Activated CD4-positive, CD25-positive, alpha-beta regulatory T cell treated with anti-CD3 and anti-CD28 coated beads, Interleukin-2, amount 50 U/mL, for 24 hours (primary cell): ENCODE data around the gene SLC25A23.

ENCODE experiments used
- ATAC-seq, 2 donors: fragments of 150-1000 bp; cut with Tn5 transposase; one replicate each; pipeline ENCODE4 v1.10.0; 2021; ENCODE audit warnings: mild to moderate bottlenecking in 1 of 2, moderate library complexity in 1 of 2

SLC25A23 gene

DNA sequence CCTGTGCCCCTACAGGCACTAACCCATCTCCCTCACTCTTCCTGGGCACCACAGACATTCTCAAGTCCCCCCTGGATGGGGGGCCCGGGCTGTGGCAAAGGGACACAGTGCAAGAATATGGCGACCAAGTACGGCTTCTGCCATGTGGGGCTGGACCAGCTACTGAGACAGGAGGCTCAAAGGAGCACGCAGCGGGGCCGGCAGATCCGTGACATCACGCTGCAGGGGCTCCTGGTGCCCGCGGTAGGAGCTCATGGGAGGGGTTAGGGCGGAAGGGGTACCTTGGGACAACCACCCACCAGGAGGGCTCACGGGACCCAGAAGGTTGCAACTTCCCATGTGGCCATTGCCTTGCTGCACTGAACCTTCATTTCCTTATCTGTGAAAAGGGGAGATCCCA is 63.3 kb downstream of the SLC25A23 start:
- no peak for ATAC-seq

DNA sequence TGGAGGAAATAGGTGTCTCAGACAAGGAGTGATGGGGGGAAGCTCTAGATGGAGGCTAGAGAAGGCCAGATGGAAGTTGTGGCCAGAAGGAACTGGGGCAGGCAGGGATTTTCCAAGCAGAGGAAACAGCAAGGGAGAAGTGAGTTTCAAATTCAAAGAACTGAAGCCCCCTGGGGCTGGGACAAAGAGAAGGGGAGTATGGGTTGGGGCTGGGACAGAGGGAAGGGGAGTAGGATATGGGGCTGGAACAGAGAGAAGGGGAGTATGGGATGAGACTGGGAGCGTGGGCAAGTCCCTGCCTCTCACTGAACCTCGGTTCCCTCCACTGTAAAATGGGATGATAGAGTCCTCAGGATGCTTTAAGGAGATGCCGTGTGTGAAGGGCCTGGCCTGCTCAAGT is 64.8 kb downstream of the SLC25A23 start:
- ATAC-seq = no peak

DNA sequence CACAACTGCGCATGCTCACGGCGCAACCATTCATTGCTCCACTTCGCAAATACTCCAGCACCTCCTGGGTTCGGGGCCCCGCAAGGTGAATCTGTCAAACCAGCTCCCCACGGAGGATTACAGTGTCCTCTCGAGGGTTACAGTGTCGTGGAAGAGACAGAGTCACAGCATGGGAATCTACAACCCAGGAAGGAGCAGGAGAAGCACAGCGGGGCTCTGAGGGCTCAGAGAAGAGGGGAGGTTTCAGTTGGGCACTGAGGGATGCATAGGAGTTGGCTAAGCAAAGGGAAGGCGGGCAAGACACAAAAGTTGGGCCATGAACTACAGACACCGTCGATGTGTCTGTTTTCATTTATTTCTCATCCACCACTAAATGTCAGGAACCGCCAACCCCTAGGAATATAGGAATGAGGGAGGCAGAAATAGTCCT is 65.6 kb downstream of the SLC25A23 start:
- ATAC-seq = peak in 1 of 2 donors; percentile 53

DNA sequence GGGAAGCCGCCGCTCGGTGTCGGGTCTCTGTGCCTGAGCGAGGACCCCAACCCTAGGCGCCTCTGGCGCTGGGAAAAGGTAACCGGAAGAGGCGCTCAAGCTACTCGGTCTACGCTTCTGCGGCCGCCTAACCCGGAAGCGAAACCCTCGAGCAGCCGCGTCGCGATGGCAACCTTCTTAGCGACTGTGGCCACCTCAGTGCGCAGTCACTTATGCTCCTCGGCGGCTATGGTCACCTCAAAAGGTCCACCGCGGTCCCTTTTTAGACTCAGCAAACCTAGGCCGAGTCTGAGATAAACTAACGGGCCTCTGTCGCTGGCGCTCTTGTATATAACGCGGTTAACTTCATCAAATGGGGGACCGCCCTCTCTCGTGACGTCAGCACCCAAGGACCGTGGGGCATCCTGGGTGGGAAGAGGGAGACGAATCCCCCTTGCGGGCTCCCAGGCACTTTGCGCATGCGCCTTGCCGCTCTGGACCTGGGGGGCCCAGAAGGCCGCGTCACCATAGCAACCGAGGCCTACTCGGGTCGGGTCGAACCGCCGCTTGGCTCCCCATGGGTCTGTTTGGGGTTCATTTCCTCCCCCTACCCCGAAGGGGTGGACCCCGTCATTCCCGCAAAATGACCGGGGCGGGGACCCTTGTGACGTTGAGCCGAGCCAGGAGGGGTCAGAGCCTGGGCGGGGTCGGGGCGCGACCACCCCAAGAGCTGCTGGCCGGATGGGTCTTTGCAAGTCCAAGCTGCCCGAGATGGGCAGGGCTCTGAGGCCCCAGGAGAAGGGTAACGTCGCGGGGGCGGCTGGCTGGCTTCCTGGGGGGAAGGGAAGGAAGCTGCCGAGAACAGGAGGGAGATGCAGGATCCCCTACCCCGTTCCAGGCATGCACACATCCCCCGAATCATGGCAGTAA is 66.3 kb downstream of the SLC25A23 start, which contains the start of gene GTF2F1:
Gene GTF2F1 (minus strand): TSS at position 91 of the 909 bp plus-strand sequence. CDS start 169 bp downstream, outside the sequence.
- peak; percentile 89 for ATAC-seq

DNA sequence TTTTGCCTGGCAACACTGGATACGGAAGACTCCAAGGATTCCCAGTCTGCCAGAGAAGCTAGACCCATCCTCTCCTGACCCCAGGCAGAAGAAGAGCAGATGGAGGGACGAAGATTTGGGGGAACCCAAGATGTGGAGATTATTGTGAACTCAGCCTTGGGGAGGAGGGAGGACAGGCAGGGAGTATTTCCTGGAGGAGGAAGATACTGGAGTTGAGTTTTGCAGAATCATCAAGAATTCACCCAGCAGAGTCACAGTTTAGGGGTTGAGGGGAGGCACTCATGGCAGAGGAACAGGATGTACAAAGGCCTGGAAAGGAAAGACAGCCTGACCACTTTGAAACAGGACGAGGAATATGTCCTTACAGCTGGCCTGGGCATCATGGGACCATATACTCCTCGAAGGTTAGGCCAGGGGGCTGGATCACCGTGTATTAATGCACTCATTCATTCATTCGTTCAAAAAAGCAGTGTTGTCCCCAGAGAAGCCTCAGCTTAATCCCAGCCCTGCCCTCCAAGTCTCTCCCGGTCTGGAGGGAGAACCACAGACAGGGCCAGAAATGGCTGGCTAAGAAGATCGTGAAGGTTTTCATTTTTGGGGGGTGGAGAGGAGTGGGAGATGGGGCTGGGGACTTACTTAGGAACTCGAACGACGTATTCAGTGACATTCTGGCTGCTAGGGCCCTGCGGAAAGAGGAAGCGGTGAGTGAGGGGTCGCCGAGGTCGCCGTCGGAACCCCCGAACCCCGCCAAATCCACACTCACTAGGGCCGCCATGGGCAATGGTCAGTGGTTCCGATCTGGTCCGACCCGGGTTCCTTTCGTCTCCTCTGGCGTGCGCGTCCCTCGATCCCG is 67.1 kb downstream of the SLC25A23 start:
- ATAC-seq = no peak
